GM12878 (cell line): ENCODE measurements around the gene SLC49A4. TPM values are rescaled to one million over a fixed set of nuclear protein-coding genes. Genes with fewer than 3 reads are reported as not detected.

Experiments
- BHLHE40 ChIP-seq, 2 experiments: fragments of 450-650 bp in 1 of 2; IDR thresholded peaks; 2 replicates each; pipeline ENCODE4 v1.6.1; 2011 to 2017; ENCODE audit warnings: low read depth in 2 of 2, borderline replicate concordance in 1 of 2, improper control_type of control experiment in 1 of 2, low read length in 1 of 2, mild to moderate bottlenecking in 1 of 2
- CHD1 ChIP-seq: IDR thresholded peaks from 2 replicates; pipeline ENCODE4 v1.6.1; 2012; ENCODE audit warnings: low read depth, low read length, improper control_type of control experiment
- GATAD2B ChIP-seq: fragments of 450-650 bp; conservative IDR thresholded peaks from 2 replicates; pipeline ENCODE4 v1.6.1; 2017; ENCODE audit warnings: low read depth, mild to moderate bottlenecking, moderate library complexity
- HDGF ChIP-seq: fragments of 450-650 bp; IDR thresholded peaks from 2 replicates; pipeline ENCODE4 v1.6.1; 2016; ENCODE audit warnings: antibody characterized with exemption
- NFIC ChIP-seq: IDR thresholded peaks from 2 replicates; pipeline ENCODE4 v1.6.1; 2012; ENCODE audit warnings: low read depth, mild to moderate bottlenecking, inconsistent platforms, low read length, moderate library complexity
- NFYA ChIP-seq: IDR thresholded peaks from 2 replicates; pipeline ENCODE4 v1.6.1; 2011; ENCODE audit warnings: low read depth, mild to moderate bottlenecking, low read length, improper control_type of control experiment, borderline replicate concordance
- RUNX3 ChIP-seq: IDR thresholded peaks from 2 replicates; pipeline ENCODE4 v1.6.1; 2012; ENCODE audit warnings: low read length, inconsistent platforms
- TARDBP ChIP-seq: IDR thresholded peaks from 2 replicates; pipeline ENCODE4 v1.6.1; 2016; ENCODE audit warnings: borderline replicate concordance
- USF1 ChIP-seq: IDR thresholded peaks from 2 replicates; pipeline ENCODE4 v1.6.1; 2011; ENCODE audit warnings: borderline replicate concordance, low read depth, mild to moderate bottlenecking, moderate library complexity, mixed read lengths, low read length; ENCODE audit not compliant: insufficient read depth; ENCODE audit errors: extremely low read length
- polyA plus RNA-seq, 11 experiments: library from polyadenylated mRNA; depleted of rRNA in 4 of 11; unstranded in 6 of 11; stranded (reverse) in 5 of 11; fragments of >200 nt; fragmentation: Nextera tagmentation in 4 of 11; fragmentation: Illumina TruSeq in 1 of 11; extraction: Ambion mirVana in 4 of 11; extraction: Trizol in 1 of 11; gene quantifications; 1 replicate in 1 of 11; 2 replicates in 10 of 11; pipeline versions ENCODE4 v1.2.1 to v1.2.3, GENCODE V29; 2011 to 2016; ENCODE audit warnings: inconsistent platforms in 2 of 11, missing spikeins in 2 of 11, low read depth in 1 of 11
- total RNA-seq, 4 experiments: library from RNA; depleted of rRNA in 3 of 4; stranded (reverse); fragments of >200 nt in 3 of 4; fragmentation: Illumina TruSeq in 1 of 4; extraction: Trizol in 1 of 4; gene quantifications; 2 replicates each; pipeline versions ENCODE4 v1.2.1 to v1.2.3, GENCODE V29; 2013 to 2021
- TF ChIP-seq, protein P1 (sequence below): fragments of 150-350 bp; IDR thresholded peaks from 2 replicates; pipeline ENCODE4 v1.6.1; 2016; ENCODE audit warnings: low read depth, low read length
- TF ChIP-seq, protein P2 (sequence below): fragments of 150-350 bp; IDR thresholded peaks from 2 replicates; pipeline ENCODE4 v1.6.1; 2014; ENCODE audit warnings: mild to moderate bottlenecking, low read depth, low read length

The SLC49A4 gene
- total and polyA plus RNA-seq, 10 of the 15 experiments (the other 5 are each of a cell fraction or from before 2014, with no cell fraction given), result 0.48 to 2.2 (median 1.4) TPM

- TF ChIP-seq, protein P1, sequence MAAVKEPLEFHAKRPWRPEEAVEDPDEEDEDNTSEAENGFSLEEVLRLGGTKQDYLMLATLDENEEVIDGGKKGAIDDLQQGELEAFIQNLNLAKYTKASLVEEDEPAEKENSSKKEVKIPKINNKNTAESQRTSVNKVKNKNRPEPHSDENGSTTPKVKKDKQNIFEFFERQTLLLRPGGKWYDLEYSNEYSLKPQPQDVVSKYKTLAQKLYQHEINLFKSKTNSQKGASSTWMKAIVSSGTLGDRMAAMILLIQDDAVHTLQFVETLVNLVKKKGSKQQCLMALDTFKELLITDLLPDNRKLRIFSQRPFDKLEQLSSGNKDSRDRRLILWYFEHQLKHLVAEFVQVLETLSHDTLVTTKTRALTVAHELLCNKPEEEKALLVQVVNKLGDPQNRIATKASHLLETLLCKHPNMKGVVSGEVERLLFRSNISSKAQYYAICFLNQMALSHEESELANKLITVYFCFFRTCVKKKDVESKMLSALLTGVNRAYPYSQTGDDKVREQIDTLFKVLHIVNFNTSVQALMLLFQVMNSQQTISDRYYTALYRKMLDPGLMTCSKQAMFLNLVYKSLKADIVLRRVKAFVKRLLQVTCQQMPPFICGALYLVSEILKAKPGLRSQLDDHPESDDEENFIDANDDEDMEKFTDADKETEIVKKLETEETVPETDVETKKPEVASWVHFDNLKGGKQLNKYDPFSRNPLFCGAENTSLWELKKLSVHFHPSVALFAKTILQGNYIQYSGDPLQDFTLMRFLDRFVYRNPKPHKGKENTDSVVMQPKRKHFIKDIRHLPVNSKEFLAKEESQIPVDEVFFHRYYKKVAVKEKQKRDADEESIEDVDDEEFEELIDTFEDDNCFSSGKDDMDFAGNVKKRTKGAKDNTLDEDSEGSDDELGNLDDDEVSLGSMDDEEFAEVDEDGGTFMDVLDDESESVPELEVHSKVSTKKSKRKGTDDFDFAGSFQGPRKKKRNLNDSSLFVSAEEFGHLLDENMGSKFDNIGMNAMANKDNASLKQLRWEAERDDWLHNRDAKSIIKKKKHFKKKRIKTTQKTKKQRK, result no peak
- TF ChIP-seq HDGF, result no peak
- no peak for TF ChIP-seq GATAD2B
- TF ChIP-seq RUNX3, result no peak
- TF ChIP-seq NFYA, result no peak
- no peak for TF ChIP-seq TARDBP
- TF ChIP-seq NFIC, result no peak
- TF ChIP-seq, protein P2, sequence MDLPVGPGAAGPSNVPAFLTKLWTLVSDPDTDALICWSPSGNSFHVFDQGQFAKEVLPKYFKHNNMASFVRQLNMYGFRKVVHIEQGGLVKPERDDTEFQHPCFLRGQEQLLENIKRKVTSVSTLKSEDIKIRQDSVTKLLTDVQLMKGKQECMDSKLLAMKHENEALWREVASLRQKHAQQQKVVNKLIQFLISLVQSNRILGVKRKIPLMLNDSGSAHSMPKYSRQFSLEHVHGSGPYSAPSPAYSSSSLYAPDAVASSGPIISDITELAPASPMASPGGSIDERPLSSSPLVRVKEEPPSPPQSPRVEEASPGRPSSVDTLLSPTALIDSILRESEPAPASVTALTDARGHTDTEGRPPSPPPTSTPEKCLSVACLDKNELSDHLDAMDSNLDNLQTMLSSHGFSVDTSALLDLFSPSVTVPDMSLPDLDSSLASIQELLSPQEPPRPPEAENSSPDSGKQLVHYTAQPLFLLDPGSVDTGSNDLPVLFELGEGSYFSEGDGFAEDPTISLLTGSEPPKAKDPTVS, result no peak
- no peak for TF ChIP-seq CHD1
- TF ChIP-seq USF1, result no peak
- TF ChIP-seq BHLHE40 (IDR thresholded peaks at IDR 0.05; ENCODE audit: borderline replicate concordance in 1 of 2, low read depth in 2 of 2, low read length in 1 of 2), result no peak
These were observed 18.0 kb upstream of the SLC49A4 start (continued) for GRCh38 chr3:122776675-122777468.
